Measurements from ENCODE around the gene OSBPL10.
"Not testable (repeated sequence)": the region's sequence is repeated elsewhere in the genome, so short reads cannot be mapped to it uniquely, and the experiment has no call there.

- not testable (repeated sequence) for TF ChIP-seq EP300, POLR2A, CTCF, POLR2AphosphoS5 (IDR thresholded peaks at IDR 0.05)
Observed at GRCh38 chr3:31992995-31993394, 11.9 kb upstream of the OSBPL10 start.

All from stomach (tissue), 4 donors.